Mucosa of descending colon (tissue), 3 donors: ENCODE data around the gene NFE2L3. TPM values are rescaled to one million over a fixed set of nuclear protein-coding genes. Genes with fewer than 3 reads are reported as not detected.

Experiments used
- ATAC-seq: fragments of 200-7000 bp; cut with Tn5 transposase; one replicate; pipeline ENCODE4 v1.9.1; 2020; ENCODE audit warnings: mild to moderate bottlenecking, moderate library complexity
- DNase-seq, 3 donors: peaks; one replicate each; pipeline ENCODE4 v3.0.0-alpha.2; 2020
- H3K36me3 ChIP-seq: fragments of 200-600 bp; one replicate; pipeline ENCODE4 v1.8.0; 2021; ENCODE audit warnings: low read depth, mild to moderate bottlenecking
- H3K4me1 ChIP-seq: fragments of 200-600 bp; one replicate; pipeline ENCODE4 v1.8.0; 2021; ENCODE audit warnings: low read depth, mild to moderate bottlenecking
- H3K4me3 ChIP-seq: fragments of 200-600 bp; one replicate; pipeline ENCODE4 v1.8.0; 2021; ENCODE audit warnings: mild to moderate bottlenecking
- H3K9me3 ChIP-seq: fragments of 200-600 bp; one replicate; pipeline ENCODE4 v1.8.0; 2021; ENCODE audit warnings: mild to moderate bottlenecking
- CTCF ChIP-seq: fragments of 200-600 bp; IDR thresholded peaks from one replicate; pipeline ENCODE4 v1.8.0; 2022; ENCODE audit warnings: antibody characterized with exemption, mild to moderate bottlenecking
- intact Hi-C, 2 donors: fragments of 100-400 bp; cut with DNase I in 1 of 2; cut with micrococcal nuclease in 1 of 2; formaldehyde crosslinking; loops; one replicate each; pipeline versions ENCODE4 v1.11.0 to v1.11.1; 2022; cut with DNase I, micrococcal nuclease
- long read RNA-seq, 2 donors: library from polyadenylated mRNA; unstranded; transcript quantifications; one replicate each; pipeline ENCODE4 v2.0.0, GENCODE V29; 2019 to 2021
- total RNA-seq, 3 donors: library from RNA; stranded (reverse); fragmentation: NEBNext Ultra II Directional in 2 of 3; extraction: Animal tissue kit (Norgen Biotek cat#: 25700) in 2 of 3; gene quantifications; one replicate each; pipeline versions ENCODE4 v1.2.1 to v1.2.4, GENCODE V29; 2021 to 2023
- donor health status: DM: no; HTN: no; CAD: no; lungs with moderate emphysema.
- donor health status: DM: no; HTN: no; CAD: no.
- donor health status: DM: no; HTN: yes; CAD: no.

The NFE2L3 gene, protein sequence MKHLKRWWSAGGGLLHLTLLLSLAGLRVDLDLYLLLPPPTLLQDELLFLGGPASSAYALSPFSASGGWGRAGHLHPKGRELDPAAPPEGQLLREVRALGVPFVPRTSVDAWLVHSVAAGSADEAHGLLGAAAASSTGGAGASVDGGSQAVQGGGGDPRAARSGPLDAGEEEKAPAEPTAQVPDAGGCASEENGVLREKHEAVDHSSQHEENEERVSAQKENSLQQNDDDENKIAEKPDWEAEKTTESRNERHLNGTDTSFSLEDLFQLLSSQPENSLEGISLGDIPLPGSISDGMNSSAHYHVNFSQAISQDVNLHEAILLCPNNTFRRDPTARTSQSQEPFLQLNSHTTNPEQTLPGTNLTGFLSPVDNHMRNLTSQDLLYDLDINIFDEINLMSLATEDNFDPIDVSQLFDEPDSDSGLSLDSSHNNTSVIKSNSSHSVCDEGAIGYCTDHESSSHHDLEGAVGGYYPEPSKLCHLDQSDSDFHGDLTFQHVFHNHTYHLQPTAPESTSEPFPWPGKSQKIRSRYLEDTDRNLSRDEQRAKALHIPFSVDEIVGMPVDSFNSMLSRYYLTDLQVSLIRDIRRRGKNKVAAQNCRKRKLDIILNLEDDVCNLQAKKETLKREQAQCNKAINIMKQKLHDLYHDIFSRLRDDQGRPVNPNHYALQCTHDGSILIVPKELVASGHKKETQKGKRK
- 10 to 100 TPM in 1 of 3 donors, 1 to 10 TPM in 2; 7.3 to 12.2 (median 8.4) TPM for total RNA-seq
- long read RNA-seq, donor 1, transcript NFE2L3-201 (4 exons, 3,686 nt): major isoform, 7 of 8 reads
- long read RNA-seq, donor 1, partial matches to known transcripts: 0 of 8 reads
- long read RNA-seq, donor 1, other reads (novel, unspliced or antisense): 1 of 8 reads
- long read RNA-seq, donor 2, partial matches to known transcripts: 0 of 1 reads
- long read RNA-seq, donor 2, other reads (novel, unspliced or antisense): 0 of 1 reads

DNA sequence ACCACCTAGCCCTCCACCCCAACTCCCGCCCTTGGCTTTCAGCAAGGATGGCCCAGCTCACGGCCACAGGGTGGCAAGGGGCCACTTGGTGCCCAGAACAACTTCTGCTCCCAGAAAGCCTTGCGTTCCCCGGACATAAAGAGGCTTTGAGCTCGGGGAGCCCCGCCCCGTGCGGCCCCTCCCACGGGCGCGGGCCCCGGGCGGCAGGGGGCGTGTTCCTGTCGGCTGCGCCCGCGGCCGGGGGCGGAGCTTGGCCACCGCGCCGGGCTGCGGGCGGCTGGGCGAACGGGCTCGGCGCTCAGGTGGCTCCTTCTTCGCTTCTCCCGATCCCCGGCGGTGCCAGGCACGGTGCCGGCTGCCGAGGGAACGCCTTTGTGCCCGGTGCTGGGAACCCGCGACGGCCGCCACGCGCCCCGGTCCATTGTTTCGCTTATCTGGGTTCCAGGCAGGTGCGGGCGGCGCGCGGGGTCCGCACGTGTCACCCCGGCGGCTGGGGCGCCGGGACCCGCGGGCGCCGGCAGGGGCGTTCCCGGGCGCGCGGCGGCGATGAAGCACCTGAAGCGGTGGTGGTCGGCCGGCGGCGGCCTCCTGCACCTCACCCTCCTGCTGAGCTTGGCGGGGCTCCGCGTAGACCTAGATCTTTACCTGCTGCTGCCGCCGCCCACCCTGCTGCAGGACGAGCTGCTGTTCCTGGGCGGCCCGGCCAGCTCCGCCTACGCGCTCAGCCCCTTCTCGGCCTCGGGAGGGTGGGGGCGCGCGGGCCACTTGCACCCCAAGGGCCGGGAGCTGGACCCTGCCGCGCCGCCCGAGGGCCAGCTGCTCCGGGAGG is at the start of gene NFE2L3:
Gene NFE2L3, plus strand, starts transcription at position 246 of the 829 bp plus-strand sequence. Its CDS starts 301 bp downstream, at position 547.
- no peaks in the 10 kb centered on the region for H3K9me3 ChIP-seq
- ATAC-seq: peak; percentile 90
- no peaks in the 10 kb centered on the region for H3K36me3 ChIP-seq
- H3K4me3 ChIP-seq: peak within 1 kb of the TSS; percentile 36
- DNase-seq: peak; percentile 92 to 94 (median 92)
- TF ChIP-seq CTCF: peak; percentile 26
- intact Hi-C loops: no loop called here
- peaks cover 25% of the 10 kb centered on the region for H3K4me1 ChIP-seq

GRCh38 chr7:26103596-26103995 is 48.4 kb upstream of the NFE2L3 start:
- intact Hi-C loops: no loop called here
- Histone ChIP-seq H3K4me3 (no peak overlapping the region), H3K36me3 (no peaks in the 10 kb centered on the region), H3K9me3 (no peaks in the 10 kb centered on the region), H3K4me1 (no peaks in the 10 kb centered on the region)
- ATAC-seq: no peak
- DNase-seq: no peak
- no peak for TF ChIP-seq CTCF

GRCh38 chr7:26105236-26105635 is 46.8 kb upstream of the NFE2L3 start:
- intact Hi-C loops: no loop called here
- Histone ChIP-seq H3K4me3 (no peak overlapping the region), H3K4me1 (no peaks in the 10 kb centered on the region), H3K36me3 (no peaks in the 10 kb centered on the region), H3K9me3 (no peaks in the 10 kb centered on the region)
- DNase-seq (no peak), ATAC-seq (no peak)
- no peak for TF ChIP-seq CTCF

DNA sequence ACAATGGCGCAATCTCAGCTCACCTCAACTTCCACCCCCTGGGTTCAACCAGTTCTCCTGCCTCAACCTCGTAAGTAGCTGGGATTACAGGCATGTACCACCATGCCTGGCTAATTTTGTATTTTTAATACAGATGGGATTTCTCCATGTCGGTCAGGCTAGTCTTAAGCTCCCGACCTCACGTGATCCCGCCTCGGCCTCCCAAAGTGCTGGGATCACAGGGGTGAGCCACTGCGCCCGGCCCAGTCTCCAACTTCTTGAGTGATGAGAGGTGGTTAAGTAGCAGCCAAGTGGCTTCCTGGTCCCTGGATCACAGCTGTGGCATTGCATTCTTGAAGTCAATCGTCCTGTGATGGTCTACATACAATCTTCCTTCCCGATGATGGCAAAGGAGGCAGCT is 46.1 kb upstream of the NFE2L3 start:
- intact Hi-C loops: no loop called here
- no peak for TF ChIP-seq CTCF
- Histone ChIP-seq H3K4me1 (no peaks in the 10 kb centered on the region), H3K4me3 (no peak overlapping the region), H3K9me3 (no peaks in the 10 kb centered on the region), H3K36me3 (no peaks in the 10 kb centered on the region)
- ATAC-seq (no peak), DNase-seq (no peak)

GRCh38 chr7:26112203-26112740 is 39.7 kb upstream of the NFE2L3 start:
- ATAC-seq: no peak
- H3K9me3 ChIP-seq: no peaks in the 10 kb centered on the region
- no peak overlapping the region for H3K4me3 ChIP-seq
- no peaks in the 10 kb centered on the region for H3K36me3 ChIP-seq
- intact Hi-C loops: no loop called here
- DNase-seq: no peak
- H3K4me1 ChIP-seq: no peaks in the 10 kb centered on the region
- no peak for TF ChIP-seq CTCF
